H1 (cell line): ENCODE measurements around the gene SGMS1. TPM values are rescaled to one million over a fixed set of nuclear protein-coding genes. Genes with fewer than 3 reads are reported as not detected.

Source experiments
- CTCF ChIA-PET: fragments of 300-600 bp; sonication (Branson Sonifier 250); formaldehyde crosslinking; loops from one replicate; lab custom pipeline; 2021; ENCODE audit not compliant: partially characterized antibody; lab: Charles Lee
- POLR2A ChIA-PET: fragments of 300-600 bp; sonication (Branson Sonifier 250); formaldehyde crosslinking; loops from one replicate; lab custom pipeline; 2021; ENCODE audit warnings: inconsistent platforms; ENCODE audit not compliant: partially characterized antibody; lab: Charles Lee
- DNase-seq, 2 experiments: peaks; one replicate each; pipeline versions ENCODE4 v3.0.0 to v3.0.0-alpha.2; 2010 to 2022; ENCODE audit warnings: low spot score in 2 of 2, low read depth in 1 of 2, mixed read lengths in 1 of 2
- FAIRE-seq: peaks from 2 replicates; lab custom pipeline; 2011; peaks lifted over from hg19 to GRCh38; lab: Jason Lieb, UNC
- H2AFZ ChIP-seq: 2 replicates; pipeline ENCODE4 v1.8.1; 2012; ENCODE audit warnings: low read length, inconsistent platforms
- H2AK5ac ChIP-seq: 2 replicates; pipeline ENCODE4 v1.6.1; 2013; ENCODE audit warnings: low read depth, low read length
- H2BK120ac ChIP-seq: replicated peaks from 2 replicates; pipeline ENCODE3; 2013; ENCODE audit warnings: low read depth, low read length, inconsistent platforms
- H2BK12ac ChIP-seq: 2 replicates; pipeline ENCODE4 v1.6.1; 2013; ENCODE audit warnings: low read depth, low read length
- H2BK15ac ChIP-seq: 2 replicates; pipeline ENCODE4 v1.6.1; 2013; ENCODE audit warnings: low read length
- H2BK20ac ChIP-seq: 2 replicates; pipeline ENCODE4 v1.6.1; 2013; ENCODE audit warnings: low read length
- H2BK5ac ChIP-seq: 2 replicates; pipeline ENCODE4 v1.6.1; 2013; ENCODE audit warnings: low read depth, low read length
- H3K14ac ChIP-seq: 2 replicates; pipeline ENCODE4 v1.6.1; 2013; ENCODE audit warnings: inconsistent platforms; ENCODE audit not compliant: insufficient read length
- H3K18ac ChIP-seq: 2 replicates; pipeline ENCODE4 v1.6.1; 2013; ENCODE audit warnings: low read length; ENCODE audit errors: extremely low read depth
- H3K23ac ChIP-seq: 2 replicates; pipeline ENCODE4 v1.6.1; 2013; ENCODE audit warnings: inconsistent platforms; ENCODE audit not compliant: insufficient read length
- H3K23me2 ChIP-seq: 2 replicates; pipeline ENCODE4 v1.6.1; 2013; ENCODE audit warnings: low read depth, low read length
- H3K27ac ChIP-seq: 2 replicates; pipeline ENCODE4 v1.6.1; 2011; ENCODE audit warnings: low read depth, low read length, inconsistent platforms
- H3K27me3 ChIP-seq, 4 experiments: replicated peaks in 1 of 4; 1 replicate in 1 of 4; 2 replicates in 3 of 4; pipeline versions ENCODE4 v1.6.1 to v1.8.1; 2011 to 2013; ENCODE audit warnings: low read length in 3 of 4, mild to moderate bottlenecking in 3 of 4, inconsistent platforms in 2 of 4, mixed read lengths in 2 of 4, moderate library complexity in 1 of 4; ENCODE audit not compliant: control insufficient read depth in 3 of 4, insufficient read depth in 3 of 4; ENCODE audit errors: extremely low read depth in 1 of 4
- H3K36me3 ChIP-seq, 4 experiments: 2 replicates each; pipeline versions ENCODE4 v1.6.1 to v1.8.1; 2011 to 2013; ENCODE audit warnings: mild to moderate bottlenecking in 4 of 4, low read length in 3 of 4, moderate library complexity in 2 of 4, control low read depth in 1 of 4, inconsistent platforms in 1 of 4; ENCODE audit not compliant: insufficient read depth in 4 of 4, control insufficient read depth in 2 of 4
- H3K4ac ChIP-seq: replicated peaks from 2 replicates; pipeline ENCODE3; 2013; ENCODE audit warnings: low read length, low read depth, mixed read lengths, inconsistent platforms; ENCODE audit not compliant: insufficient read length
- H3K4me1 ChIP-seq, 4 experiments: replicated peaks in 1 of 4; 1 replicate in 1 of 4; 2 replicates in 3 of 4; pipeline versions ENCODE4 v1.6.1 to v1.8.1; 2011 to 2013; ENCODE audit warnings: low read length in 3 of 4, inconsistent platforms in 2 of 4, mixed read lengths in 1 of 4; ENCODE audit not compliant: insufficient read depth in 4 of 4, control insufficient read depth in 3 of 4
- H3K4me2 ChIP-seq, 2 experiments: 2 replicates each; pipeline versions ENCODE4 v1.6.1 to v1.8.1; 2011 to 2013; ENCODE audit warnings: low read depth in 2 of 2, low read length in 2 of 2, control low read depth in 1 of 2, inconsistent platforms in 1 of 2, mild to moderate bottlenecking in 1 of 2; ENCODE audit not compliant: insufficient read depth in 1 of 2
- H3K4me3 ChIP-seq, 4 experiments: fragments of 200-600, 300-600 bp in 1 of 4; sonication (generic), shearing (Covaris generic), sonication (Bioruptor Twin) in 1 of 4; 2 replicates each; pipeline versions ENCODE4 v1.5.1 to v1.8.1; 2011 to 2016; ENCODE audit warnings: low read length in 4 of 4, low read depth in 3 of 4, control low read depth in 2 of 4, inconsistent platforms in 2 of 4, mild to moderate bottlenecking in 2 of 4, mixed read lengths in 1 of 4, moderate library complexity in 1 of 4; ENCODE audit not compliant: insufficient read depth in 2 of 4; ENCODE audit errors: extremely low read depth in 1 of 4
- H3K56ac ChIP-seq: replicated peaks from 2 replicates; pipeline ENCODE3; 2013; ENCODE audit warnings: low read depth, mild to moderate bottlenecking, mixed read lengths, low read length, inconsistent platforms; ENCODE audit not compliant: insufficient read length
- H3K79me1 ChIP-seq: 2 replicates; pipeline ENCODE4 v1.6.1; 2013; ENCODE audit warnings: low read depth, low read length, control low read depth
- H3K79me2 ChIP-seq, 2 experiments: 2 replicates each; pipeline versions ENCODE4 v1.6.1 to v1.8.1; 2012 to 2013; ENCODE audit warnings: low read length in 2 of 2, mild to moderate bottlenecking in 2 of 2, inconsistent platforms in 1 of 2; ENCODE audit not compliant: insufficient read depth in 2 of 2, control insufficient read depth in 1 of 2
- H3K9ac ChIP-seq, 4 experiments: replicated peaks in 1 of 4; 1 replicate in 1 of 4; 2 replicates in 3 of 4; pipeline versions ENCODE4 v1.6.1 to v1.8.1; 2011 to 2013; ENCODE audit warnings: low read depth in 3 of 4, low read length in 3 of 4, control low read depth in 2 of 4, mild to moderate bottlenecking in 2 of 4, moderate library complexity in 2 of 4, inconsistent platforms in 1 of 4; ENCODE audit errors: extremely low read depth in 1 of 4
- H3K9me3 ChIP-seq, 2 experiments: 2 replicates each; pipeline versions ENCODE4 v1.6.1 to v1.8.1; 2012 to 2013; ENCODE audit warnings: mild to moderate bottlenecking in 2 of 2, moderate library complexity in 2 of 2, control low read depth in 1 of 2, inconsistent platforms in 1 of 2, low read depth in 1 of 2, low read length in 1 of 2, mixed read lengths in 1 of 2; ENCODE audit not compliant: insufficient read depth in 2 of 2
- H4K20me1 ChIP-seq, 2 experiments: replicated peaks in 1 of 2; 2 replicates each; pipeline versions ENCODE3 to v1.8.1; 2011 to 2013; ENCODE audit warnings: inconsistent platforms in 2 of 2, low read length in 2 of 2, mild to moderate bottlenecking in 1 of 2; ENCODE audit not compliant: insufficient read depth in 2 of 2, control insufficient read depth in 1 of 2
- H4K5ac ChIP-seq: 2 replicates; pipeline ENCODE4 v1.6.1; 2013; ENCODE audit warnings: low read length, low read depth, mixed read lengths, inconsistent platforms; ENCODE audit not compliant: insufficient read length
- H4K8ac ChIP-seq: 2 replicates; pipeline ENCODE4 v1.8.0; 2013; ENCODE audit warnings: mild to moderate bottlenecking, moderate library complexity, low read length, inconsistent platforms; ENCODE audit not compliant: insufficient read depth; ENCODE audit errors: extremely low read depth
- H4K91ac ChIP-seq: replicated peaks from 2 replicates; pipeline ENCODE3; 2013; ENCODE audit warnings: low read length, mixed read lengths, inconsistent platforms; ENCODE audit not compliant: insufficient read length
- CEBPB ChIP-seq: IDR thresholded peaks from 2 replicates; pipeline ENCODE4 v1.6.1; 2012; ENCODE audit warnings: low read depth, low read length
- CTBP2 ChIP-seq: IDR thresholded peaks from 2 replicates; pipeline ENCODE4 v1.7.0; 2011; ENCODE audit warnings: borderline replicate concordance, mild to moderate bottlenecking, moderate library complexity, mixed read lengths, low read length; ENCODE audit not compliant: insufficient read depth, insufficient read length
- KDM1A ChIP-seq: fragments of 200-600, 300-600 bp; sonication (generic); IDR thresholded peaks from 2 replicates; pipeline ENCODE4 v1.7.1; 2016; ENCODE audit warnings: mild to moderate bottlenecking, low read length, borderline replicate concordance
- RBBP5 ChIP-seq: IDR thresholded peaks from 2 replicates; pipeline ENCODE4 v1.7.1; 2012; ENCODE audit warnings: low read depth, mild to moderate bottlenecking, inconsistent platforms, low read length, moderate library complexity, borderline replicate concordance
- RFX5 ChIP-seq: IDR thresholded peaks from 2 replicates; pipeline ENCODE4 v1.6.1; 2011; ENCODE audit warnings: low read depth, low read length, improper control_type of control experiment, borderline replicate concordance
- SAP30 ChIP-seq: fragments of 300-600 bp; sonication (generic); IDR thresholded peaks from 2 replicates; pipeline ENCODE4 v1.7.1; 2012; ENCODE audit warnings: low read length, moderate library complexity, mild to moderate bottlenecking, inconsistent platforms; ENCODE audit not compliant: insufficient read depth, insufficient replicate concordance
- YY1 ChIP-seq: IDR thresholded peaks from 2 replicates; pipeline ENCODE4 v1.6.1; 2011; ENCODE audit warnings: low read depth, mild to moderate bottlenecking, low read length
- WGBS, 2 experiments: shearing (Covaris generic) in 1 of 2; methylation state at CpG; one replicate each; pipeline versions ENCODE4 v1.1.6 to v1.1.7; 2013 to 2015; ENCODE audit warnings: low lambda C conversion rate in 2 of 2, mixed read lengths in 2 of 2, inconsistent platforms in 1 of 2, low coverage in 1 of 2, missing lambda C conversion rate in 1 of 2; ENCODE audit not compliant: insufficient replicate concordance in 2 of 2, insufficient coverage in 1 of 2, insufficient read length in 1 of 2; ENCODE audit errors: extremely low coverage in 1 of 2, missing lambda C conversion rate in 1 of 2; 5-methylcytosine and 5-hydroxymethylcytosine counted together
- polyA plus RNA-seq, 7 experiments: library from polyadenylated mRNA; depleted of rRNA in 3 of 7; stranded (reverse) in 5 of 7; unstranded in 2 of 7; fragments of >200 nt in 5 of 7; fragments of 200-250 nt in 2 of 7; gene quantifications; 1 replicate in 5 of 7; 2 replicates in 1 of 7; 4 replicates in 1 of 7; pipeline versions ENCODE4 v1.2.1 to v1.2.3, GENCODE V29; 2011 to 2013; ENCODE audit warnings: missing spikeins in 2 of 7, mixed read lengths in 2 of 7
- total RNA-seq: library from RNA; stranded (reverse); fragmentation: NEBNext Ultra II Directional; extraction: Animal tissue kit (Norgen Biotek cat#: 25700); gene quantifications from 2 replicates; pipeline ENCODE4 v1.2.1, GENCODE V29; 2021
- TF ChIP-seq, protein P1 (sequence below): IDR thresholded peaks from 2 replicates; pipeline ENCODE4 v1.6.1; 2011; ENCODE audit warnings: low read depth, mild to moderate bottlenecking, low read length; ENCODE audit not compliant: insufficient read depth

Gene SGMS1
- total and polyA plus RNA-seq, 2 of the 8 experiments (the other 6 are each of a cell fraction or from before 2014, with no cell fraction given), result 6.0 to 15.6 TPM

GRCh38 chr10:50469778-50470193, 154.0 kb downstream of the SGMS1 start:
- no peak overlapping the region for H3K56ac ChIP-seq
- no peak overlapping the region for H3K4me3 ChIP-seq
- H4K91ac ChIP-seq, result no peak overlapping the region
- DNase-seq (no peak), FAIRE-seq (no peak)
- no peak overlapping the region for H2BK120ac ChIP-seq
- ChIA-PET CTCF (no interaction called here), POLR2A (interaction anchor here (1.3 to 1.4 kb wide), 2 partner anchors 10 to 155 kb away, joined by 3 to 5 read pairs; no protein-coding TSS in a partner anchor)
- no peak overlapping the region for H2AFZ ChIP-seq
- H3K4ac ChIP-seq, result no peak overlapping the region
- H3K79me1 ChIP-seq, result no peaks in the 10 kb centered on the region
- H3K4me1 ChIP-seq, result peaks cover 0 to 15% (median 8%) of the 10 kb centered on the region in 4 experiments; a peak in 4 of 7 replicates
- H3K18ac ChIP-seq, result no peak overlapping the region
- no peak overlapping the region for H3K14ac ChIP-seq
- no peak overlapping the region for H2BK12ac ChIP-seq
- no peak overlapping the region for H2BK15ac ChIP-seq
- H2AK5ac ChIP-seq, result no peak overlapping the region
- no peak overlapping the region for H4K8ac ChIP-seq
- no peaks in the 10 kb centered on the region for H3K36me3 ChIP-seq
- no peak overlapping the region for H2BK20ac ChIP-seq
- no peaks in the 10 kb centered on the region for H3K9me3 ChIP-seq
- no peak overlapping the region for H3K4me2 ChIP-seq
- peaks cover 0 to 4% of the 10 kb centered on the region in 2 experiments; a peak in 3 of 4 replicates for H3K79me2 ChIP-seq
- no peaks in the 10 kb centered on the region for H3K23me2 ChIP-seq
- WGBS, 2 experiments, result 80% methylated on average over 3 of the region's 3 CpGs; no CpG with 5 or more reads in 1 of the 2 experiments
- H3K9ac ChIP-seq, result peak overlapping the region in 1 of 4 experiments; percentile 61; a peak in 1 of 7 replicates
- no peak overlapping the region for H3K23ac ChIP-seq
- H4K20me1 ChIP-seq, result no peaks in the 10 kb centered on the region
- H2BK5ac ChIP-seq, result no peak overlapping the region
- no peak overlapping the region for H4K5ac ChIP-seq
- no peaks in the 10 kb centered on the region for H3K27me3 ChIP-seq
- H3K27ac ChIP-seq, result no peak overlapping the region
- TF ChIP-seq YY1, result no peak
- TF ChIP-seq, protein P1, sequence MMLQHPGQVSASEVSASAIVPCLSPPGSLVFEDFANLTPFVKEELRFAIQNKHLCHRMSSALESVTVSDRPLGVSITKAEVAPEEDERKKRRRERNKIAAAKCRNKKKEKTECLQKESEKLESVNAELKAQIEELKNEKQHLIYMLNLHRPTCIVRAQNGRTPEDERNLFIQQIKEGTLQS, result no peak
- no peak for TF ChIP-seq RBBP5
- no peak for TF ChIP-seq SAP30
- TF ChIP-seq RFX5, result no peak
- no peak for TF ChIP-seq CTBP2
- no peak for TF ChIP-seq CEBPB
- no peak for TF ChIP-seq KDM1A
